CD14-positive monocyte (primary cell): Measurements from ENCODE around the gene TCF21. TPM values are rescaled to one million over a fixed set of nuclear protein-coding genes. Genes with fewer than 3 reads are reported as not detected.

Experiments
- DNase-seq, 3 donors: peaks; one replicate each; pipeline ENCODE4 v3.0.0-alpha.2; 2011 to 2022
- H2AFZ ChIP-seq: 2 replicates; pipeline ENCODE4 v1.6.0; 2012; ENCODE audit warnings: mild to moderate bottlenecking, low read depth, low read length, inconsistent platforms; ENCODE audit not compliant: insufficient read depth, poor library complexity, severe bottlenecking
- H3K27ac ChIP-seq, 2 donors: 1 replicate in 1 of 2; 2 replicates in 1 of 2; pipeline ENCODE4 v1.5.1; 2012 to 2013; ENCODE audit warnings: low read length in 2 of 2, control low read depth in 1 of 2, inconsistent platforms in 1 of 2, low read depth in 1 of 2, mild to moderate bottlenecking in 1 of 2
- H3K27me3 ChIP-seq, 2 donors: one replicate each; pipeline versions ENCODE4 v1.6.0 to v1.6.1; 2011 to 2013; ENCODE audit warnings: low read length in 2 of 2; ENCODE audit not compliant: control insufficient read depth in 2 of 2, insufficient read depth in 2 of 2
- H3K36me3 ChIP-seq, 2 donors: replicated peaks in 1 of 2; 1 replicate in 1 of 2; 2 replicates in 1 of 2; pipeline versions ENCODE4 v1.5.1 to v1.6.1; 2012 to 2013; ENCODE audit warnings: low read length in 2 of 2, control low read depth in 1 of 2, inconsistent platforms in 1 of 2, mild to moderate bottlenecking in 1 of 2; ENCODE audit not compliant: insufficient read depth in 2 of 2, control insufficient read depth in 1 of 2
- H3K4me1 ChIP-seq, 2 donors: 1 replicate in 1 of 2; 2 replicates in 1 of 2; pipeline versions ENCODE4 v1.5.1 to v1.6.1; 2012 to 2013; ENCODE audit warnings: low read length in 2 of 2, control low read depth in 1 of 2, inconsistent platforms in 1 of 2, mild to moderate bottlenecking in 1 of 2, moderate library complexity in 1 of 2; ENCODE audit not compliant: insufficient read depth in 2 of 2, control insufficient read depth in 1 of 2
- H3K4me2 ChIP-seq: replicated peaks from 2 replicates; pipeline ENCODE3; 2012; ENCODE audit warnings: low read length, moderate library complexity, mild to moderate bottlenecking; ENCODE audit not compliant: poor library complexity, severe bottlenecking; ENCODE audit errors: extremely low read depth
- H3K4me3 ChIP-seq, 3 experiments: fragments of 200-600 bp in 1 of 3; sonication (generic) in 1 of 3; replicated peaks in 1 of 3; 1 replicate in 2 of 3; 2 replicates in 1 of 3; pipeline ENCODE4 v1.5.1; 2011 to 2013; ENCODE audit warnings: low read length in 3 of 3, mild to moderate bottlenecking in 3 of 3, control low read depth in 2 of 3, low read depth in 2 of 3, inconsistent platforms in 1 of 3, moderate library complexity in 1 of 3
- H3K79me2 ChIP-seq: 2 replicates; pipeline ENCODE4 v1.6.0; 2012; ENCODE audit warnings: mild to moderate bottlenecking, control low read depth, inconsistent platforms, low read length, moderate library complexity; ENCODE audit not compliant: insufficient read depth
- H3K9ac ChIP-seq: 2 replicates; pipeline ENCODE4 v1.6.0; 2017; ENCODE audit warnings: low read length, mild to moderate bottlenecking; ENCODE audit not compliant: insufficient read depth, poor library complexity, severe bottlenecking
- H3K9me3 ChIP-seq, 2 donors: replicated peaks in 1 of 2; 1 replicate in 1 of 2; 2 replicates in 1 of 2; pipeline versions ENCODE4 v1.5.1 to v1.6.1; 2012 to 2013; ENCODE audit warnings: low read length in 2 of 2, control low read depth in 1 of 2; ENCODE audit not compliant: control insufficient read depth in 1 of 2, insufficient read depth in 1 of 2
- H4K20me1 ChIP-seq: 2 replicates; pipeline ENCODE4 v1.6.0; 2012; ENCODE audit warnings: mild to moderate bottlenecking, low read length, control low read depth, moderate library complexity; ENCODE audit not compliant: insufficient read depth
- H3K27ac Mint-ChIP-seq, 7 donors: one replicate each; pipeline ENCODE4 v1.8.0; 2020; ENCODE audit warnings: mild to moderate bottlenecking in 7 of 7, mixed read lengths in 7 of 7, moderate library complexity in 6 of 7, inconsistent platforms in 2 of 7
- H3K27me3 Mint-ChIP-seq, 3 donors: one replicate each; pipeline ENCODE4 v1.8.0; 2021 to 2022; ENCODE audit warnings: low read depth in 3 of 3, mild to moderate bottlenecking in 3 of 3, mixed read lengths in 3 of 3, moderate library complexity in 3 of 3, inconsistent platforms in 1 of 3
- H3K36me3 Mint-ChIP-seq, 2 donors: one replicate each; pipeline ENCODE4 v1.8.0; 2020; ENCODE audit warnings: mixed read lengths in 2 of 2, inconsistent platforms in 1 of 2, mild to moderate bottlenecking in 1 of 2
- H3K4me1 Mint-ChIP-seq: one replicate; pipeline ENCODE4 v1.8.0; 2020; ENCODE audit warnings: mild to moderate bottlenecking, mixed read lengths
- H3K4me3 Mint-ChIP-seq, 2 donors: one replicate each; pipeline ENCODE4 v1.8.0; 2020; ENCODE audit warnings: mild to moderate bottlenecking in 2 of 2, mixed read lengths in 2 of 2, moderate library complexity in 1 of 2
- H3K9me3 Mint-ChIP-seq, 7 donors: one replicate each; pipeline ENCODE4 v1.8.0; 2020 to 2022; ENCODE audit warnings: mixed read lengths in 7 of 7, mild to moderate bottlenecking in 6 of 7, moderate library complexity in 6 of 7, inconsistent platforms in 2 of 7
- WGBS: methylation state at CpG from one replicate; pipeline ENCODE4 v1.1.5; 2013; ENCODE audit warnings: missing lambda C conversion rate; ENCODE audit not compliant: insufficient coverage; 5-methylcytosine and 5-hydroxymethylcytosine counted together
- intact Hi-C, 2 donors: fragments of 100-400 bp; cut with micrococcal nuclease; formaldehyde crosslinking; loops; one replicate each; pipeline versions ENCODE4 v1.15.0 to v1.15.1; 2023
- polyA plus RNA-seq, 3 donors: library from polyadenylated mRNA; depleted of rRNA in 1 of 3; unstranded in 2 of 3; stranded (reverse) in 1 of 3; fragments of 300-500 nt in 2 of 3; fragments of >200 nt in 1 of 3; fragmentation: Illumina TruSeq in 2 of 3; gene quantifications; 1 replicate in 2 of 3; 2 replicates in 1 of 3; pipeline ENCODE4 v1.2.3, GENCODE V29; 2012 to 2021
- TF ChIP-seq, protein P1 (sequence below): fragments of 200-600 bp; IDR thresholded peaks from one replicate; pipeline ENCODE4 v1.8.0; 2022; ENCODE audit warnings: antibody characterized with exemption, mild to moderate bottlenecking

The TCF21 gene
- polyA plus RNA-seq, 3 donors = not detected

DNA sequence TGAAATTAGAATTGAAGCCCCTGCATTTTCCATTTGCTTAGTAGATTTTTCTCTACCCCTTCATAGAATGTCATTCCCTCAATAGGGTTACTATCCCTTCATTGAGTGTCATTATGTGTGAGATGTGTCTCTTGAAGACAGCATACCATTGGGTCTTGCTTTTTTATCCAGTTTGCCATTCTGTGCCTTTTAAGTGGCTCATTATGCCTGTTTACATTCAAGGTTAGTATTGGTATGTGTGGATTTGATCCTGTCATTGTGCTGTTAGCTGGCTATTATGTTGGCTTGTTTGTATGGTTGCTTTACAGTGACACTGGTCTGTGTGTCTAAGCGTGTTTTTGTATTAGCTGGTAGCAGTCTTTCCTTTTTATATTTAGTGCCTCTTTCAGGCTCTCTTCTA lies 25.7 kb upstream of the TCF21 start:
- no peaks in the 10 kb centered on the region for H3K36me3 ChIP-seq
- no CpG with 5 or more reads among the region's 1 CpG for WGBS
- H3K27ac ChIP-seq = no peak overlapping the region
- H3K27ac Mint-ChIP-seq = no peak overlapping the region
- H3K36me3 Mint-ChIP-seq = no peaks in the 10 kb centered on the region
- no peaks in the 10 kb centered on the region for H3K4me1 ChIP-seq
- TF ChIP-seq, protein P1, sequence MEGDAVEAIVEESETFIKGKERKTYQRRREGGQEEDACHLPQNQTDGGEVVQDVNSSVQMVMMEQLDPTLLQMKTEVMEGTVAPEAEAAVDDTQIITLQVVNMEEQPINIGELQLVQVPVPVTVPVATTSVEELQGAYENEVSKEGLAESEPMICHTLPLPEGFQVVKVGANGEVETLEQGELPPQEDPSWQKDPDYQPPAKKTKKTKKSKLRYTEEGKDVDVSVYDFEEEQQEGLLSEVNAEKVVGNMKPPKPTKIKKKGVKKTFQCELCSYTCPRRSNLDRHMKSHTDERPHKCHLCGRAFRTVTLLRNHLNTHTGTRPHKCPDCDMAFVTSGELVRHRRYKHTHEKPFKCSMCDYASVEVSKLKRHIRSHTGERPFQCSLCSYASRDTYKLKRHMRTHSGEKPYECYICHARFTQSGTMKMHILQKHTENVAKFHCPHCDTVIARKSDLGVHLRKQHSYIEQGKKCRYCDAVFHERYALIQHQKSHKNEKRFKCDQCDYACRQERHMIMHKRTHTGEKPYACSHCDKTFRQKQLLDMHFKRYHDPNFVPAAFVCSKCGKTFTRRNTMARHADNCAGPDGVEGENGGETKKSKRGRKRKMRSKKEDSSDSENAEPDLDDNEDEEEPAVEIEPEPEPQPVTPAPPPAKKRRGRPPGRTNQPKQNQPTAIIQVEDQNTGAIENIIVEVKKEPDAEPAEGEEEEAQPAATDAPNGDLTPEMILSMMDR = no peak
- no peak overlapping the region for H3K4me3 ChIP-seq
- H3K4me1 Mint-ChIP-seq = no peaks in the 10 kb centered on the region
- no peaks in the 10 kb centered on the region for H3K27me3 ChIP-seq
- DNase-seq = no peak
- H3K79me2 ChIP-seq = no peaks in the 10 kb centered on the region
- intact Hi-C loops = no loop called here
- peaks cover 11 to 25% of the 10 kb centered on the region in 2 donors for H3K9me3 ChIP-seq
- no peak overlapping the region for H3K4me2 ChIP-seq
- H4K20me1 ChIP-seq = no peaks in the 10 kb centered on the region
- H3K9ac ChIP-seq = no peak overlapping the region
- peaks cover 14 to 42% (median 30%) of the 10 kb centered on the region in 7 donors for H3K9me3 Mint-ChIP-seq
- peaks cover 2 to 16% (median 7%) of the 10 kb centered on the region in 3 donors for H3K27me3 Mint-ChIP-seq
- H3K4me3 Mint-ChIP-seq = no peak overlapping the region
- H2AFZ ChIP-seq = no peak overlapping the region

DNA sequence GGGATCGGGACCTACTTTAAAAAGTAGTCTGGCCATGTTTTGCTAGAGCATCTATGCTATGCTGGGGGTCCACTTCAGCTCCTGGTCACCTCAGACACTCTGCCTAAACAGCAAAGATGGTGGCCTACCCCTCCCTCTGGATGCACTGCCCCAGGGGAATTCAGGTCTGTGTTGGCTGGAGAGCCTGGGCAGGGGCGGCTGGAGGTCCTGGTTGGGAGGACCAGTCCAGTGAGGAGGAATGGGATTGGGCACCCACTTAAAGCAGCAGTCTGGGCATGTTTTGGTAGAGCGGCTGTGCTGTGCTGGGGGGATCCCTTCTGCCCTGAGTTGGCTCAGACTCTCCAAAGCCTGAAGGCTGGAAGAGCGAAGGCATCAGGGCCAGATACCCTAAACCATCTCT lies 23.2 kb upstream of the TCF21 start:
- Histone ChIP-seq H4K20me1 (no peaks in the 10 kb centered on the region), H3K9me3 (peaks cover 11 to 25% of the 10 kb centered on the region in 2 donors), H3K9ac (no peak overlapping the region), H3K27ac (no peak overlapping the region), H3K4me3 (no peak overlapping the region), H3K27me3 (peaks cover 0 to 5% of the 10 kb centered on the region in 2 donors), H2AFZ (no peak overlapping the region), H3K4me2 (no peak overlapping the region), H3K36me3 (no peaks in the 10 kb centered on the region), H3K4me1 (no peaks in the 10 kb centered on the region), H3K79me2 (no peaks in the 10 kb centered on the region)
- WGBS = 50% methylated on average over 1 of the region's 4 CpGs
- H3K27ac Mint-ChIP-seq = no peak overlapping the region
- no peaks in the 10 kb centered on the region for H3K36me3 Mint-ChIP-seq
- H3K4me3 Mint-ChIP-seq = no peak overlapping the region
- DNase-seq = no peak
- intact Hi-C loops = no loop called here
- H3K27me3 Mint-ChIP-seq = peaks cover 2 to 10% (median 8%) of the 10 kb centered on the region in 3 donors
- H3K9me3 Mint-ChIP-seq = peaks cover 9 to 32% (median 29%) of the 10 kb centered on the region in 7 donors
- H3K4me1 Mint-ChIP-seq = no peaks in the 10 kb centered on the region
- TF ChIP-seq, protein P1 = no peak
